Neutrophil (primary cell): Measurements from ENCODE around the gene IRF5.
"Not testable (repeated sequence)": the region's sequence is repeated elsewhere in the genome, so short reads cannot be mapped to it uniquely, and the experiment has no call there.

Experiments used
- H3K27ac ChIP-seq: fragments of 200-600 bp; sonication (generic); 2 replicates; pipeline ENCODE4 v1.5.1; 2016; ENCODE audit warnings: mild to moderate bottlenecking, moderate library complexity
- H3K27me3 ChIP-seq: fragments of 200-600 bp; sonication (generic); 2 replicates; pipeline ENCODE4 v1.6.0; 2016; ENCODE audit warnings: mild to moderate bottlenecking
- H3K36me3 ChIP-seq: fragments of 200-600 bp; sonication (generic); 2 replicates; pipeline ENCODE4 v1.5.1; 2017
- H3K4me1 ChIP-seq, 2 experiments: fragments of 200-600 bp in 1 of 2; sonication (generic) in 1 of 2; 1 replicate in 1 of 2; 2 replicates in 1 of 2; pipeline versions ENCODE4 v1.5.1 to v1.6.1; 2013 to 2016; ENCODE audit warnings: low read depth in 1 of 2, low read length in 1 of 2, mild to moderate bottlenecking in 1 of 2, moderate library complexity in 1 of 2; ENCODE audit not compliant: control insufficient read depth in 1 of 2, insufficient read depth in 1 of 2
- H3K4me3 ChIP-seq, 2 experiments: fragments of 200-600 bp in 1 of 2; sonication (generic) in 1 of 2; 1 replicate in 1 of 2; 2 replicates in 1 of 2; pipeline ENCODE4 v1.5.1; 2013 to 2016; ENCODE audit warnings: low read depth in 1 of 2, low read length in 1 of 2, mild to moderate bottlenecking in 1 of 2, moderate library complexity in 1 of 2
- H3K9me3 ChIP-seq: fragments of 200-600 bp; sonication (generic); 2 replicates; pipeline ENCODE4 v1.5.1; 2016
- CTCF ChIP-seq: fragments of 200-600 bp; sonication (generic); IDR thresholded peaks from 2 replicates; pipeline ENCODE4 v1.5.1; 2016; ENCODE audit warnings: antibody characterized with exemption

Gene IRF5

DNA sequence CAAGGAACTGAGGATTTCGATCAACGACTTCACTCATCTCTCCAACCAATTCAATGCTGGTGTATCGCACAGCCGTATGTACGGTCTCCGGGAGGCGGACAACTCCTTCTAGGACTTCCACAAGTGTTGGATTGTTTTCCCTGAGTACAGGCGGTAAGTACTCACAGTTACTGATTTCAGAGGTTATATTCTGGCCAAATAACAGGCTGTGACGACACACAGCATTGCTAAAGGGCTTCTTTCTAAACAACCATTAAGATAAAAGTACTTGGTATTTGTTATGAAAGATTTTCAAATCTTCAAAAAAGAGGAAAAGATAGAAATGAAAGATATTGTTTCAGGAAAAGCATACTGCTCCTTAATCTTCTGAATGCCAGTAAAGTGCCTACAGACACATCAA is 52.2 kb downstream of the IRF5 start:
- Histone ChIP-seq H3K27me3 (no peaks in the 10 kb centered on the region), H3K27ac (peak overlapping the region; percentile 32), H3K9me3 (no peaks in the 10 kb centered on the region), H3K36me3 (peaks cover 99% of the 10 kb centered on the region), H3K4me1 (peaks cover 8 to 9% of the 10 kb centered on the region in 2 experiments), H3K4me3 (no peak overlapping the region)
- no peak for TF ChIP-seq CTCF

DNA sequence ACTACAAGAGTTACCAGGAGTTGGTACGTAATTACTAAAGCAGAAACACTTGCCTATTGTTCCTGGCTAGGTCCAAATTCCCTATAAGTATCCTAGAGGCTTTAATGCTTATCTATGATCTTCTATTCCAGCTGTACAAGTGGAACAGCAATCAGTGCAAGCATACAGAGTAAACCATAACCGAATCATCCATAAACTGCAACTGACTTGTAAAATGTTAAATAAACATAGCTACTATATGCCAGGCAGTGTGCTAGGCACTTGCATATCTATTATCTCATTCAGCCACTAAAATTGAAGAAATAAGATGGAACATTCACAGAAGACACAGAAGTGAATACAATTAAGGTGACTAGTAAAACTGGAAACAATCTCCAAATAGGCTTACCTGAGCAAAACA is 55.7 kb downstream of the IRF5 start:
- no peak overlapping the region for H3K27ac ChIP-seq
- H3K36me3 ChIP-seq, result peaks cover 97% of the 10 kb centered on the region
- no peaks in the 10 kb centered on the region for H3K9me3 ChIP-seq

GRCh38 chr7:128994560-128994959 is 56.8 kb downstream of the IRF5 start:
- not testable (repeated sequence) for H3K4me1 ChIP-seq, H3K27me3 ChIP-seq, H3K9me3 ChIP-seq, H3K4me3 ChIP-seq, H3K27ac ChIP-seq
- peaks cover 97% of the 10 kb centered on the region for H3K36me3 ChIP-seq

More for the DNA sequence above, 55.7 kb downstream of the IRF5 start:
- no peak for TF ChIP-seq CTCF
- no peaks in the 10 kb centered on the region for H3K27me3 ChIP-seq
- no peak overlapping the region for H3K4me3 ChIP-seq
- peaks cover 8 to 9% of the 10 kb centered on the region in 2 experiments for H3K4me1 ChIP-seq

- TF ChIP-seq CTCF, result no peak
- H3K36me3 ChIP-seq, result peaks cover 95% of the 10 kb centered on the region
Measured at GRCh38 chr7:128997181-128997580, 59.5 kb downstream of the IRF5 start.

More at GRCh38 chr7:128997181-128997580, 59.5 kb downstream of the IRF5 start:
- H3K27ac ChIP-seq, result no peak overlapping the region
- H3K4me3 ChIP-seq, result no peak overlapping the region
- H3K9me3 ChIP-seq, result no peaks in the 10 kb centered on the region
- no peaks in the 10 kb centered on the region for H3K27me3 ChIP-seq
- H3K4me1 ChIP-seq, result no peaks in the 10 kb centered on the region
